Measurements from ENCODE around the gene DNAJC8. TPM values are rescaled to one million over a fixed set of nuclear protein-coding genes. Genes with fewer than 3 reads are reported as not detected.

Gene DNAJC8
- total RNA-seq, 1 donor from 2014 or later, result 84.2 TPM

- TF ChIP-seq CTCF (IDR thresholded peaks at IDR 0.05), result no peak
- peak; percentile 25 to 93 for TF ChIP-seq POLR2A (IDR thresholded peaks at IDR 0.05)
- peak; percentile 95 to 99 for TF ChIP-seq POLR2AphosphoS5 (IDR thresholded peaks at IDR 0.05; ENCODE audit: insufficient read depth in 1 of 2, low read depth in 1 of 2)
- no peaks in the 10 kb centered on the region for H3K27me3 ChIP-seq
- H3K4me1 ChIP-seq, result peaks cover 39% of the 10 kb centered on the region
- DNase-seq (ENCODE audit: extremely low spot score in 2 of 2), result peak in 1 of 2 donors; percentile 99
- H3K27ac ChIP-seq, result peak within 1 kb of the TSS; percentile 87
- H3K4me3 ChIP-seq, result peak within 1 kb of the TSS; percentile 87 to 88
- H3K36me3 ChIP-seq, result no peaks in the 10 kb centered on the region
- no peaks in the 10 kb centered on the region for H3K9me3 ChIP-seq
- intact Hi-C loops (cut with DNase I), result loop anchor here (2.0 kb wide), 1 partner anchor 23 kb away; the partner anchor contains the start of gene SESN2
Measured at GRCh38 chr1:28235755-28236655, 3.2 kb upstream of the DNAJC8 start, which contains the start of gene ATP5IF1. TSS of gene ATP5IF1 (plus strand) at chr1:28236124. CDS start at chr1:28236184, 60 bp downstream.

DNA sequence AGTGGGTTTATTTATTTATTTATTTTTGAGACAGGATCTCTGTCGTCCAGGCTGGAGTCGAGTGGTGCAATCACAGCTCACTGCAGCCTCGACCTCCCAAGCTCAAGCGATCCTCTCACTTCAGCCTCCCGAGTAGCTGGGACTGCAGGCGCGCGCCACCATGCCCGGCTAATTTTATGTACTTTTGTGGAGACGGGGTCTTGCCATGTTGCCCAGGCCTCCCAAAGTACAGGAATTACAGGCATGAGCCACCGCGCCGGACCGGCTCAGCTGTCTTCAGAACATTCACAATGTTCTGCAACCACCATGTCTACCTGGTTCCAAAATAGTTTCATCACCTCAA lies 406 bp upstream of the DNAJC8 start:
- H3K27ac ChIP-seq, result peak overlapping the region; percentile 88
- peaks cover 36% of the 10 kb centered on the region for H3K4me1 ChIP-seq
- H3K9me3 ChIP-seq, result no peaks in the 10 kb centered on the region
- H3K4me3 ChIP-seq, result peak overlapping the region; percentile 82 to 94
- TF ChIP-seq CTCF (IDR thresholded peaks at IDR 0.05) (no peak), POLR2AphosphoS5 (IDR thresholded peaks at IDR 0.05; ENCODE audit: insufficient read depth in 1 of 2, low read depth in 1 of 2) (no peak), POLR2A (IDR thresholded peaks at IDR 0.05) (no peak)
- no peaks in the 10 kb centered on the region for H3K27me3 ChIP-seq
- DNase-seq (ENCODE audit: extremely low spot score in 2 of 2), result no peak
- intact Hi-C loops (cut with DNase I), result no loop called here
- peaks cover 0 to 9% of the 10 kb centered on the region in 2 donors for H3K36me3 ChIP-seq

DNA sequence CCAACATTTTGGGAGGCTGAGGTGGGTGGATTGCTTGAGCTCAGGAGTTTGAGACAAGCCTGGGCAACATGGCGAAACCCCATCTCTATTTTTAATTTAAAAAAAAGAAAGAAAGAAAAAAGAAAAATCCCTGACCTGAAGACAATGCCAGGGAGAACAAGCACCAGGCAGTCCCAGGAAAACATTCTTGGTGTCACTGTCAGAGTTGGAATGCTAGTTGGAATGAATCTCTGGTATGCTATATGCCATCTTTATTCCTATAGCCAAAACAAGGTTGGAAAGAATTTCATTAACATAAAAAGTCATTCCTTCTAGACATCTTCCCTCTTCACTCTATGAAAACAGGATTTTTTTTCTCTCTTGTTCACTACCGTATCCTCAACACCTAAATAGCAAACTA lies 2.8 kb downstream of the DNAJC8 start:
- Histone ChIP-seq H3K27ac (no peak overlapping the region), H3K36me3 (peaks cover 0 to 39% of the 10 kb centered on the region in 2 donors), H3K4me3 (no peak overlapping the region), H3K9me3 (no peaks in the 10 kb centered on the region), H3K27me3 (no peaks in the 10 kb centered on the region), H3K4me1 (peaks cover 22% of the 10 kb centered on the region)
- DNase-seq (ENCODE audit: extremely low spot score in 2 of 2), result no peak
- no peak for TF ChIP-seq CTCF (IDR thresholded peaks at IDR 0.05)
- TF ChIP-seq POLR2A (IDR thresholded peaks at IDR 0.05), result no peak
- no peak for TF ChIP-seq POLR2AphosphoS5 (IDR thresholded peaks at IDR 0.05; ENCODE audit: insufficient read depth in 1 of 2, low read depth in 1 of 2)
- intact Hi-C loops (cut with DNase I), result no loop called here

DNA sequence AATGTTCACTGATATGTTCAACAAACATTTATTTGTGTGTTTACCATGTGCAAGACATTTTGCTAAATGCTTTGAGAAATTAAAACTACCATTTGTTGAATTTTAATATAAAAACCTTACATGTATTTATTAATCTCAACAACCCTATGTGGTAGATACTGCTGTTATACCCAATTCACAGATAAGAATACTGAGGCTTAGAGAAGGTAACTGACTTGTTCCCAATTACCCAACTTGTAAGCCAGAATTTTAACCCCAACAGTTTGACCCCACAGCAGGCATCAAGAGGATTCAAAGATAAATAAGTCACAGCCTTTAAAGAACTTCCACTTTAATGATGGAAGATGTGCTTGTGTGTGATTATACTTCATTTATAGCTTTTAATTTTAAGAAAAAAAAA lies 3.7 kb downstream of the DNAJC8 start:
- intact Hi-C loops (cut with DNase I), result no loop called here
- peaks cover 0 to 48% of the 10 kb centered on the region in 2 donors for H3K36me3 ChIP-seq
- no peak overlapping the region for H3K27ac ChIP-seq
- DNase-seq (ENCODE audit: extremely low spot score in 2 of 2), result no peak
- H3K4me1 ChIP-seq, result peaks cover 22% of the 10 kb centered on the region
- no peaks in the 10 kb centered on the region for H3K9me3 ChIP-seq
- H3K27me3 ChIP-seq, result no peaks in the 10 kb centered on the region
- no peak overlapping the region for H3K4me3 ChIP-seq
- TF ChIP-seq POLR2A (IDR thresholded peaks at IDR 0.05) (no peak), CTCF (IDR thresholded peaks at IDR 0.05) (no peak), POLR2AphosphoS5 (IDR thresholded peaks at IDR 0.05; ENCODE audit: insufficient read depth in 1 of 2, low read depth in 1 of 2) (no peak)

- Histone ChIP-seq H3K4me3 (no peak overlapping the region), H3K27me3 (no peaks in the 10 kb centered on the region), H3K36me3 (peaks cover 0 to 36% of the 10 kb centered on the region in 2 donors), H3K4me1 (no peaks in the 10 kb centered on the region), H3K27ac (no peak overlapping the region), H3K9me3 (no peaks in the 10 kb centered on the region)
- DNase-seq (ENCODE audit: extremely low spot score in 2 of 2), result no peak
- TF ChIP-seq POLR2A (IDR thresholded peaks at IDR 0.05), result no peak
- no peak for TF ChIP-seq CTCF (IDR thresholded peaks at IDR 0.05)
- no peak for TF ChIP-seq POLR2AphosphoS5 (IDR thresholded peaks at IDR 0.05; ENCODE audit: insufficient read depth in 1 of 2, low read depth in 1 of 2)
- intact Hi-C loops (cut with DNase I), result loop anchor here (10.0 kb wide), 1 partner anchor 119 kb away; no protein-coding TSS in a partner anchor
Measured at GRCh38 chr1:28213315-28213714, 19.5 kb downstream of the DNAJC8 start.

Measured in vagina (tissue), 2 donors.